HepG2 (cell line): Measurements from ENCODE around the gene PRKCE. TPM values are rescaled to one million over a fixed set of nuclear protein-coding genes. Genes with fewer than 3 reads are reported as not detected.

Source experiments
- ATAC-seq: fragments of 200-7000 bp; cut with Tn5 transposase; 3 replicates; pipeline ENCODE4 v1.9.1; 2020; ENCODE audit warnings: mild to moderate bottlenecking, moderate library complexity
- BruUV-seq: library from RNA; stranded (reverse); fragments of 400-500 nt; replicated peaks from 2 replicates; lab custom pipeline; 2021; lab: Mats Ljungman, UMichigan
- CTCF ChIA-PET: fragments of 300-600 bp; formaldehyde crosslinking; extraction: SDS; loops from one replicate; lab custom pipeline; 2021; ENCODE audit warnings: low total read pairs, inconsistent platforms, low intra/inter-chr PET ratio; lab: Yijun Ruan, JAX
- POLR2A ChIA-PET: fragments of 350-600 bp; sonication (Branson Sonifier 250); formaldehyde crosslinking; loops from one replicate; lab custom pipeline; 2020; ENCODE audit warnings: antibody characterized with exemption, inconsistent platforms; lab: Yijun Ruan, JAX
- DNase-seq: peaks from one replicate; pipeline ENCODE4 v3.0.0-alpha.2; 2015; ENCODE audit warnings: low spot score
- FAIRE-seq: peaks from 3 replicates; lab custom pipeline; 2011; peaks lifted over from hg19 to GRCh38; lab: Jason Lieb, UNC
- H2AFZ ChIP-seq: one replicate; pipeline ENCODE4 v1.6.1; 2011; ENCODE audit warnings: low read length, inconsistent platforms
- H3K27ac ChIP-seq: fragments of 300-600 bp; 3 replicates; pipeline ENCODE4 v1.8.0; 2011; ENCODE audit warnings: mixed run types, mild to moderate bottlenecking, mixed read lengths, low read length, inconsistent platforms; ENCODE audit not compliant: insufficient read depth; ENCODE audit errors: extremely low read length
- H3K27me3 ChIP-seq, 2 experiments: fragments of 200-600 bp in 1 of 2; 2 replicates in 1 of 2; 3 replicates in 1 of 2; pipeline versions ENCODE4 v1.6.0 to v1.8.0; 2011; ENCODE audit warnings: low read length in 2 of 2, mild to moderate bottlenecking in 2 of 2, moderate library complexity in 2 of 2, inconsistent platforms in 1 of 2; ENCODE audit not compliant: insufficient read depth in 2 of 2, control insufficient read depth in 1 of 2
- H3K36me3 ChIP-seq, 2 experiments: fragments of 200-600 bp in 1 of 2; replicated peaks in 1 of 2; 2 replicates in 1 of 2; 3 replicates in 1 of 2; pipeline versions ENCODE4 v1.5.1 to v1.8.0; 2011; ENCODE audit warnings: low read length in 2 of 2, inconsistent platforms in 1 of 2; ENCODE audit not compliant: insufficient read depth in 2 of 2, control insufficient read depth in 1 of 2
- H3K4me1 ChIP-seq: 2 replicates; pipeline ENCODE4 v1.5.1; 2012; ENCODE audit warnings: low read length, inconsistent platforms; ENCODE audit not compliant: insufficient read depth
- H3K4me2 ChIP-seq: 2 replicates; pipeline ENCODE4 v1.6.0; 2011; ENCODE audit warnings: low read depth, low read length, inconsistent platforms
- H3K4me3 ChIP-seq, 3 experiments: fragments of 200-600 bp in 1 of 3; sonication (generic), shearing (Covaris generic) in 1 of 3; replicated peaks in 1 of 3; 2 replicates each; pipeline ENCODE4 v1.5.1; 2011 to 2016; ENCODE audit warnings: low read length in 3 of 3, inconsistent platforms in 2 of 3, low read depth in 2 of 3, mild to moderate bottlenecking in 2 of 3, control low read depth in 1 of 3, mixed read lengths in 1 of 3; ENCODE audit not compliant: insufficient read depth in 1 of 3
- H3K79me2 ChIP-seq: one replicate; pipeline ENCODE4 v1.6.1; 2011; ENCODE audit warnings: low read length, inconsistent platforms; ENCODE audit not compliant: insufficient read depth
- H3K9ac ChIP-seq: 2 replicates; pipeline ENCODE4 v1.6.0; 2011; ENCODE audit warnings: mild to moderate bottlenecking, low read depth, low read length, inconsistent platforms; ENCODE audit not compliant: insufficient read depth
- H3K9me3 ChIP-seq: 2 replicates; pipeline ENCODE4 v1.5.1; 2012; ENCODE audit warnings: mild to moderate bottlenecking, low read length
- H4K20me1 ChIP-seq: 2 replicates; pipeline ENCODE4 v1.6.0; 2011; ENCODE audit warnings: inconsistent platforms, mild to moderate bottlenecking, low read length, moderate library complexity; ENCODE audit not compliant: insufficient read depth
- ATF3 ChIP-seq: sonication (generic); formaldehyde crosslinking; IDR thresholded peaks from 2 replicates; pipeline ENCODE4 v1.4.0; 2020; ENCODE audit warnings: missing genetic modification reagents
- ATM ChIP-seq: fragments of 450-650 bp; IDR thresholded peaks from 2 replicates; pipeline ENCODE4 v1.7.1; 2017; ENCODE audit warnings: mild to moderate bottlenecking, borderline replicate concordance
- DBP ChIP-seq: sonication (generic); formaldehyde crosslinking; IDR thresholded peaks from 2 replicates; pipeline ENCODE4 v1.4.0; 2020; ENCODE audit warnings: missing genetic modification reagents; ENCODE audit errors: not compliant biosample characterization
- DDIT3 ChIP-seq: sonication (generic); formaldehyde crosslinking; IDR thresholded peaks from 2 replicates; pipeline ENCODE4 v1.4.0; 2020; ENCODE audit warnings: mild to moderate bottlenecking, missing genetic modification reagents
- MIER2 ChIP-seq: IDR thresholded peaks from 2 replicates; pipeline ENCODE4 v1.6.1; 2016; ENCODE audit warnings: missing biosample characterization, missing genetic modification reagents
- POGZ ChIP-seq: sonication (generic); formaldehyde crosslinking; IDR thresholded peaks from 2 replicates; pipeline ENCODE4 v1.4.0; 2020; ENCODE audit warnings: mild to moderate bottlenecking, missing genetic modification reagents
- ZNF558 ChIP-seq: sonication (generic); formaldehyde crosslinking; IDR thresholded peaks from 2 replicates; pipeline ENCODE4 v1.9.0; 2022; ENCODE audit warnings: mild to moderate bottlenecking, missing genetic modification reagents, borderline replicate concordance
- ZNF75D ChIP-seq: sonication (generic); formaldehyde crosslinking; IDR thresholded peaks from 2 replicates; pipeline ENCODE4 v1.8.1; 2023; ENCODE audit warnings: missing genetic modification reagents, mild to moderate bottlenecking, borderline replicate concordance
- WGBS: methylation state at CpG from one replicate; pipeline ENCODE4 v1.1.6; 2017; ENCODE audit warnings: low lambda C conversion rate; 5-methylcytosine and 5-hydroxymethylcytosine counted together
- in situ Hi-C: cut with HindIII; loops from 2 replicates; pipeline ENCODE4 v1.10.0; 2017; ENCODE audit warnings: low pct_unique_long_range_greater_than_20kb; ENCODE audit not compliant: extremely low pct_ligation_motif_present
- intact Hi-C: fragments of 100-400 bp; cut with micrococcal nuclease; formaldehyde crosslinking; loops from one replicate; pipeline ENCODE4 v1.10.0; 2022; ENCODE audit not compliant: unreplicated experiment
- polyA plus RNA-seq, 8 experiments: library from polyadenylated mRNA; depleted of rRNA in 3 of 8; stranded (reverse) in 7 of 8; unstranded in 1 of 8; fragments of >200 nt; fragmentation: Illumina TruSeq in 4 of 8; extraction: Trizol in 4 of 8; gene quantifications; 2 replicates each; pipeline versions ENCODE4 v1.2.1 to v1.2.3, GENCODE V29; 2011 to 2016; ENCODE audit warnings: low read depth in 4 of 8, missing spikeins in 1 of 8, mixed read lengths in 1 of 8; ENCODE audit not compliant: insufficient read depth in 1 of 8
- total RNA-seq, 5 experiments: library from RNA; depleted of rRNA; stranded (reverse); fragments of >200 nt; fragmentation: Illumina TruSeq; extraction: Trizol; gene quantifications; 2 replicates each; pipeline ENCODE4 v1.2.3, GENCODE V29; 2016; ENCODE audit warnings: low read depth in 1 of 5
- TF ChIP-seq, protein P1 (sequence below): sonication (generic); formaldehyde crosslinking; IDR thresholded peaks from 2 replicates; pipeline ENCODE4 v1.4.0; 2020; ENCODE audit warnings: missing genetic modification reagents

PRKCE gene
- total and polyA plus RNA-seq, 2 of the 13 experiments (the other 11 are each of a cell fraction or from before 2014, with no cell fraction given): 1.0 to 3.9 TPM

GRCh38 chr2:45720210-45720609 lies 68.7 kb downstream of the PRKCE start:
- Histone ChIP-seq H2AFZ (no peak overlapping the region), H3K36me3 (no peaks in the 10 kb centered on the region), H3K4me3 (no peak overlapping the region), H3K27me3 (no peaks in the 10 kb centered on the region), H3K4me1 (peaks cover 6% of the 10 kb centered on the region; the same call in 1 of the 2 replicates), H3K27ac (no peak overlapping the region), H3K79me2 (no peaks in the 10 kb centered on the region), H3K4me2 (no peak overlapping the region), H3K9me3 (no peaks in the 10 kb centered on the region), H4K20me1 (no peaks in the 10 kb centered on the region), H3K9ac (no peak overlapping the region)
- POLR2A ChIA-PET: no interaction called here
- CTCF ChIA-PET: no interaction called here
- FAIRE-seq (no peak), ATAC-seq (no peak), DNase-seq (no peak)
- TF ChIP-seq, protein P1, sequence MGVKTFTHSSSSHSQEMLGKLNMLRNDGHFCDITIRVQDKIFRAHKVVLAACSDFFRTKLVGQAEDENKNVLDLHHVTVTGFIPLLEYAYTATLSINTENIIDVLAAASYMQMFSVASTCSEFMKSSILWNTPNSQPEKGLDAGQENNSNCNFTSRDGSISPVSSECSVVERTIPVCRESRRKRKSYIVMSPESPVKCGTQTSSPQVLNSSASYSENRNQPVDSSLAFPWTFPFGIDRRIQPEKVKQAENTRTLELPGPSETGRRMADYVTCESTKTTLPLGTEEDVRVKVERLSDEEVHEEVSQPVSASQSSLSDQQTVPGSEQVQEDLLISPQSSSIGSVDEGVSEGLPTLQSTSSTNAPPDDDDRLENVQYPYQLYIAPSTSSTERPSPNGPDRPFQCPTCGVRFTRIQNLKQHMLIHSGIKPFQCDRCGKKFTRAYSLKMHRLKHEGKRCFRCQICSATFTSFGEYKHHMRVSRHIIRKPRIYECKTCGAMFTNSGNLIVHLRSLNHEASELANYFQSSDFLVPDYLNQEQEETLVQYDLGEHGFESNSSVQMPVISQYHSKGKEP (CRISPR knock-in tag): no peak
- TF ChIP-seq MIER2 (CRISPR knock-in tag) (no peak), ATF3 (CRISPR knock-in tag) (no peak), ATM (no peak), DBP (CRISPR knock-in tag) (no peak), ZNF75D (CRISPR knock-in tag) (no peak), POGZ (no peak), ZNF558 (no peak), DDIT3 (no peak)
- intact Hi-C loops: no loop called here
- in situ Hi-C loops: no loop called here
- BruUV-seq: no TSS peak
- WGBS: 92% methylated on average over 6 of the region's 6 CpGs
